ENCODE measurements around the gene PLCL2.

GRCh38 chr3:16839271-16840100, 45.3 kb upstream of the PLCL2 start:
- TF ChIP-seq, protein P1, sequence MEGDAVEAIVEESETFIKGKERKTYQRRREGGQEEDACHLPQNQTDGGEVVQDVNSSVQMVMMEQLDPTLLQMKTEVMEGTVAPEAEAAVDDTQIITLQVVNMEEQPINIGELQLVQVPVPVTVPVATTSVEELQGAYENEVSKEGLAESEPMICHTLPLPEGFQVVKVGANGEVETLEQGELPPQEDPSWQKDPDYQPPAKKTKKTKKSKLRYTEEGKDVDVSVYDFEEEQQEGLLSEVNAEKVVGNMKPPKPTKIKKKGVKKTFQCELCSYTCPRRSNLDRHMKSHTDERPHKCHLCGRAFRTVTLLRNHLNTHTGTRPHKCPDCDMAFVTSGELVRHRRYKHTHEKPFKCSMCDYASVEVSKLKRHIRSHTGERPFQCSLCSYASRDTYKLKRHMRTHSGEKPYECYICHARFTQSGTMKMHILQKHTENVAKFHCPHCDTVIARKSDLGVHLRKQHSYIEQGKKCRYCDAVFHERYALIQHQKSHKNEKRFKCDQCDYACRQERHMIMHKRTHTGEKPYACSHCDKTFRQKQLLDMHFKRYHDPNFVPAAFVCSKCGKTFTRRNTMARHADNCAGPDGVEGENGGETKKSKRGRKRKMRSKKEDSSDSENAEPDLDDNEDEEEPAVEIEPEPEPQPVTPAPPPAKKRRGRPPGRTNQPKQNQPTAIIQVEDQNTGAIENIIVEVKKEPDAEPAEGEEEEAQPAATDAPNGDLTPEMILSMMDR (IDR thresholded peaks at IDR 0.05) = no peak
- TF ChIP-seq ZFX (IDR thresholded peaks at IDR 0.05; ENCODE audit: borderline replicate concordance) = no peak
